CD4-positive, alpha-beta T cell (primary cell): ENCODE data around the gene ARNT2. TPM values are rescaled to one million over a fixed set of nuclear protein-coding genes. Genes with fewer than 3 reads are reported as not detected.

Experiments
- ATAC-seq: fragments of 200-7000 bp; cut with Tn5 transposase; one replicate; pipeline ENCODE4 v1.10.0; 2022; ENCODE audit warnings: mild to moderate bottlenecking; ENCODE audit not compliant: poor library complexity
- CTCF ChIA-PET: fragments of 350-600 bp; sonication (Branson Sonifier 250); formaldehyde crosslinking; loops from one replicate; lab custom pipeline; 2021; ENCODE audit warnings: antibody characterized with exemption, inconsistent platforms; lab: Charles Lee
- POLR2A ChIA-PET: fragments of 350-600 bp; sonication (Branson Sonifier 250); formaldehyde crosslinking; loops from one replicate; lab custom pipeline; 2021; ENCODE audit warnings: antibody characterized with exemption, inconsistent platforms; lab: Charles Lee
- DNase-seq, 14 experiments: peaks; one replicate each; pipeline ENCODE4 v3.0.0-alpha.2; 2013 to 2020; ENCODE audit warnings: mixed read lengths in 2 of 14
- H3K27ac ChIP-seq, 2 donors: one replicate each; pipeline versions ENCODE4 v1.5.1 to v1.7.0; 2013; ENCODE audit warnings: low read length in 2 of 2, low read depth in 1 of 2, mild to moderate bottlenecking in 1 of 2
- H3K27me3 ChIP-seq, 2 experiments: 1 replicate in 1 of 2; 2 replicates in 1 of 2; pipeline versions ENCODE4 v1.6.1 to v1.7.0; 2013; ENCODE audit warnings: low read length in 2 of 2, control low read depth in 1 of 2, mild to moderate bottlenecking in 1 of 2, moderate library complexity in 1 of 2; ENCODE audit not compliant: insufficient read depth in 2 of 2, control insufficient read depth in 1 of 2
- H3K36me3 ChIP-seq: one replicate; pipeline ENCODE4 v1.6.1; 2013; ENCODE audit warnings: low read length, control low read depth; ENCODE audit not compliant: insufficient read depth
- H3K4me1 ChIP-seq: one replicate; pipeline ENCODE4 v1.6.1; 2013; ENCODE audit warnings: low read length, control low read depth; ENCODE audit not compliant: insufficient read depth
- H3K4me3 ChIP-seq: one replicate; pipeline ENCODE4 v1.5.1; 2013; ENCODE audit warnings: mild to moderate bottlenecking, low read length, moderate library complexity
- H3K9me3 ChIP-seq, 2 experiments: 1 replicate in 1 of 2; 2 replicates in 1 of 2; pipeline versions ENCODE4 v1.6.1 to v1.7.0; 2013; ENCODE audit warnings: low read length in 2 of 2, mild to moderate bottlenecking in 2 of 2, control low read depth in 1 of 2, moderate library complexity in 1 of 2; ENCODE audit not compliant: control insufficient read depth in 1 of 2, insufficient read depth in 1 of 2
- H3K27ac Mint-ChIP-seq: one replicate; pipeline ENCODE4 v1.8.0; 2020; ENCODE audit warnings: mixed read lengths
- H3K27me3 Mint-ChIP-seq: one replicate; pipeline ENCODE4 v1.8.0; 2021; ENCODE audit warnings: mixed read lengths
- H3K36me3 Mint-ChIP-seq: one replicate; pipeline ENCODE4 v1.8.0; 2021; ENCODE audit warnings: low read depth, mixed read lengths
- H3K4me1 Mint-ChIP-seq: one replicate; pipeline ENCODE4 v1.8.0; 2021; ENCODE audit warnings: low read depth, mixed read lengths
- H3K4me3 Mint-ChIP-seq: one replicate; pipeline ENCODE4 v1.8.0; 2020; ENCODE audit warnings: mild to moderate bottlenecking, mixed read lengths
- H3K9me3 Mint-ChIP-seq: one replicate; pipeline ENCODE4 v1.8.0; 2020; ENCODE audit warnings: mixed read lengths
- intact Hi-C, 2 experiments: fragments of 100-400 bp; cut with DNase I in 1 of 2; cut with micrococcal nuclease in 1 of 2; formaldehyde crosslinking; loops; one replicate each; pipeline versions ENCODE4 v1.15.1 to v1.9.0; 2023 to 2025; cut with DNase I, micrococcal nuclease
- total RNA-seq, 174 experiments: library from RNA in 2 of 174; stranded (reverse) in 2 of 174; gene quantifications; one replicate each; pipeline ENCODE4 v1.2.3 and lab custom pipeline; 2021 to 2026
- TF ChIP-seq, protein P1 (sequence below): fragments of 200-600 bp; IDR thresholded peaks from one replicate; pipeline ENCODE4 v1.8.0; 2022; ENCODE audit warnings: antibody characterized with exemption, mild to moderate bottlenecking

The ARNT2 gene
- total RNA-seq, 2 experiments from 2014 or later, result not detected

DNA sequence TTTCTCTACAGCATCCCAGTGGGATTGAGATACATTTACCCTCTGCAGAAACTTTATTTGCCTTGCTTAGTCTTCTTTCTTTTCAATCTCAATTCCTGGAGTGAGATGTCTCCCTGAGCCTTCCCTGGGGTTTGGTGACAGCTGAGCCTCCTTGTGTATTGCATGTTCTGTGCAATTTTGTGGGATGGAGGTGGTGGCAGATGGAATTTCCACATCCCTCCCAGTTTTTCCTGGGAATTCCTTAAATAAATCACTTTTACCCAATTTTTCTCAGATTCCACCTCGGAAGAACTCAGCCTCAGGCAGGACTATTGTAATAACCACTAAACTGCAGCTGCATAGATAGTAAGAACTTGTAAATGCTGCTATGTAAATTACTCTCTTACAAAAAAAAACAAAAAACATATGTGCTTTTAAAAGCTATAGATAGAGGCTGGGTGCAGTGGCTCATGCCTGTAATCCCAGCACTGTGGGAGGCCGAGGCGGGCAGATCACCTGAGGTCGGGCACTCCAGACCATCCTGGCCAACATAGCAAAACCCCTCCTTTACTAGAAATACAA lies 202.4 kb downstream of the ARNT2 start:
- Mint-ChIP-seq H3K27ac (no peak overlapping the region), H3K9me3 (no peaks in the 10 kb centered on the region), H3K4me3 (no peak overlapping the region), H3K36me3 (no peaks in the 10 kb centered on the region), H3K4me1 (no peaks in the 10 kb centered on the region), H3K27me3 (no peaks in the 10 kb centered on the region)
- TF ChIP-seq, protein P1, sequence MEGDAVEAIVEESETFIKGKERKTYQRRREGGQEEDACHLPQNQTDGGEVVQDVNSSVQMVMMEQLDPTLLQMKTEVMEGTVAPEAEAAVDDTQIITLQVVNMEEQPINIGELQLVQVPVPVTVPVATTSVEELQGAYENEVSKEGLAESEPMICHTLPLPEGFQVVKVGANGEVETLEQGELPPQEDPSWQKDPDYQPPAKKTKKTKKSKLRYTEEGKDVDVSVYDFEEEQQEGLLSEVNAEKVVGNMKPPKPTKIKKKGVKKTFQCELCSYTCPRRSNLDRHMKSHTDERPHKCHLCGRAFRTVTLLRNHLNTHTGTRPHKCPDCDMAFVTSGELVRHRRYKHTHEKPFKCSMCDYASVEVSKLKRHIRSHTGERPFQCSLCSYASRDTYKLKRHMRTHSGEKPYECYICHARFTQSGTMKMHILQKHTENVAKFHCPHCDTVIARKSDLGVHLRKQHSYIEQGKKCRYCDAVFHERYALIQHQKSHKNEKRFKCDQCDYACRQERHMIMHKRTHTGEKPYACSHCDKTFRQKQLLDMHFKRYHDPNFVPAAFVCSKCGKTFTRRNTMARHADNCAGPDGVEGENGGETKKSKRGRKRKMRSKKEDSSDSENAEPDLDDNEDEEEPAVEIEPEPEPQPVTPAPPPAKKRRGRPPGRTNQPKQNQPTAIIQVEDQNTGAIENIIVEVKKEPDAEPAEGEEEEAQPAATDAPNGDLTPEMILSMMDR, result no peak
- Histone ChIP-seq H3K36me3 (no peaks in the 10 kb centered on the region), H3K4me3 (no peak overlapping the region), H3K4me1 (no peaks in the 10 kb centered on the region), H3K27ac (no peak overlapping the region), H3K9me3 (no peaks in the 10 kb centered on the region), H3K27me3 (peaks cover 0 to 4% of the 10 kb centered on the region in 2 experiments)
- POLR2A ChIA-PET, result no interaction called here
- intact Hi-C loops, result no loop called here
- DNase-seq, result no peak
- no peak for ATAC-seq
- CTCF ChIA-PET, result no interaction called here

DNA sequence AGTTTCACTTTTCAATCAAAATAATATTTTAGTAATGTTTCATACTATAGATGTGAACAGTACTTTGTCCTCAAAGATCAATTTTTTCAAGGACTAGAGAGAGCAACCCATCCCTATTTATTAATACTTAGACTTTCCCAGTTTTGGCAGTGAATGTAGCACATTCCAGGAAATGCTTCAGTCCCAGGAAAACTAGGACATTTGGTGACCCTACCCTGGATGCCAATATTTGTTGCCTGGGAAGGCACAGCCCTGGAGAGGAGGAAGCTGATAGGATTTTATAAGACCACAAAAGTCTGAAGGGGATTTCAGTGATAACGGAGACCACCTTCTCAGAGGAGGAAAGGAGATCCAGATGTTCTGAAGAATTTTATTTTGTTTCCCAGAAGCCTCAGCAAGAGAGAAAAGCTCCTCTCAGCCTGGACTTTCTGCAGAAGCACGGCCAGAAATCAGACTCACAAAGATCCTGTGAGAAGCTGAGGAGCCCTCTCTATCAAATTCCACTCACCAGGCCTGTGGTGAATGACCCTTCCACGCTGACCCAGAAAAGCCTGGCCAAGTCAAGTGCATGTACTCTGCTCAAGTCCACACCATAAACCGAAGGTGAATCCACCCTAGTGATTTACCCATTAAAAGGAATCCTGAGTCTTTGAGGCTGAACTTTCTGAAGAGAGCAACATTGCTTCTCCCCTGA lies 203.3 kb downstream of the ARNT2 start:
- H3K9me3 Mint-ChIP-seq, result no peaks in the 10 kb centered on the region
- CTCF ChIA-PET, result no interaction called here
- H3K27ac ChIP-seq, result no peak overlapping the region
- intact Hi-C loops, result no loop called here
- no peaks in the 10 kb centered on the region for H3K9me3 ChIP-seq
- H3K27me3 ChIP-seq, result peaks cover 0 to 4% of the 10 kb centered on the region in 2 experiments
- POLR2A ChIA-PET, result no interaction called here
- no peak overlapping the region for H3K27ac Mint-ChIP-seq
- TF ChIP-seq, protein P1, result no peak
- no peak overlapping the region for H3K4me3 ChIP-seq
- no peaks in the 10 kb centered on the region for H3K4me1 Mint-ChIP-seq
- DNase-seq (no peak), ATAC-seq (no peak)
- no peaks in the 10 kb centered on the region for H3K27me3 Mint-ChIP-seq
- no peaks in the 10 kb centered on the region for H3K36me3 ChIP-seq
- no peaks in the 10 kb centered on the region for H3K36me3 Mint-ChIP-seq
- H3K4me3 Mint-ChIP-seq, result no peak overlapping the region
- H3K4me1 ChIP-seq, result no peaks in the 10 kb centered on the region

DNA sequence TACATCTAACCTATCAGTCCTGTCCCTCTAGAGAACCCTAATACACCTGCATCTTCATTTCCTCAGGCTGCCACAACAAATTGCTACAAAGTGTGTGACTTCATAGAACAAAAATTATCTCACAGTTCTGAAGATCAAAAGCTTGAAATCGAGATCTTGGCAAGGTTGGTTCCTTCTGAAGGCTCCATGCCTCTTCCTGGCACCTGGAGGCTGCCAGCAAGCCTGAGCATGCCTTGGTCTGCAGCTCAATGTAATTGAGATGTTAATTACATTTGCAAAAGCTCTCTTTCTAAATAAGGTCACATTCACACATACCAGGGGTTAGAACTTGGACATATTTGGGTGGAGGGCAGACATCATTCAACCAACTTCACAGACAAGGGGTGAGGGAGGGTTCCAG lies 204.5 kb downstream of the ARNT2 start:
- no peaks in the 10 kb centered on the region for H3K4me1 Mint-ChIP-seq
- H3K36me3 Mint-ChIP-seq, result no peaks in the 10 kb centered on the region
- no peak for ATAC-seq
- H3K27me3 Mint-ChIP-seq, result no peaks in the 10 kb centered on the region
- H3K4me1 ChIP-seq, result no peaks in the 10 kb centered on the region
- POLR2A ChIA-PET, result no interaction called here
- no peak overlapping the region for H3K27ac Mint-ChIP-seq
- DNase-seq, result no peak
- no peaks in the 10 kb centered on the region for H3K9me3 ChIP-seq
- H3K27ac ChIP-seq, result no peak overlapping the region
- peaks cover 0 to 4% of the 10 kb centered on the region in 2 experiments for H3K27me3 ChIP-seq
- CTCF ChIA-PET, result no interaction called here
- H3K4me3 ChIP-seq, result no peak overlapping the region
- H3K4me3 Mint-ChIP-seq, result no peak overlapping the region
- intact Hi-C loops, result no loop called here
- no peaks in the 10 kb centered on the region for H3K9me3 Mint-ChIP-seq
- TF ChIP-seq, protein P1, result no peak
- H3K36me3 ChIP-seq, result no peaks in the 10 kb centered on the region
